Astrocyte of the cerebellum (primary cell): ENCODE data around the gene ARAP1.

Source experiments
- DNase-seq: peaks from one replicate; pipeline ENCODE4 v3.0.0-alpha.2; 2011; ENCODE audit warnings: low read depth
- H3K4me3 ChIP-seq: 2 replicates; pipeline ENCODE4 v1.5.1; 2011; ENCODE audit warnings: mild to moderate bottlenecking, low read depth, low read length, moderate library complexity
- CTCF ChIP-seq: IDR thresholded peaks from 2 replicates; pipeline ENCODE4 v1.5.1; 2012; ENCODE audit warnings: low read length, low read depth, moderate library complexity, mild to moderate bottlenecking; ENCODE audit errors: missing control alignments
- in situ Hi-C: cut with HindIII; loops from 2 replicates; pipeline ENCODE4 v1.10.0; 2017; ENCODE audit warnings: low sequenced_read_pairs

Gene ARAP1

GRCh38 chr11:72747289-72747855, 4.8 kb downstream of the ARAP1 start:
- H3K4me3 ChIP-seq, result no peak overlapping the region
- in situ Hi-C loops, result no loop called here
- no peak for DNase-seq
- no peak for TF ChIP-seq CTCF

GRCh38 chr11:72746821-72747220, 5.4 kb downstream of the ARAP1 start:
- in situ Hi-C loops, result no loop called here
- no peak overlapping the region for H3K4me3 ChIP-seq
- no peak for DNase-seq
- no peak for TF ChIP-seq CTCF

- TF ChIP-seq CTCF, result no peak
- in situ Hi-C loops, result no loop called here
- no peak for DNase-seq
- no peak overlapping the region for H3K4me3 ChIP-seq
Measured at GRCh38 chr11:72745925-72746550, 6.2 kb downstream of the ARAP1 start.

- TF ChIP-seq CTCF, result no peak
- DNase-seq, result no peak
- H3K4me3 ChIP-seq, result no peak overlapping the region
- in situ Hi-C loops, result no loop called here
Measured at GRCh38 chr11:72745511-72745910, 6.7 kb downstream of the ARAP1 start.

GRCh38 chr11:72744474-72744873, 7.7 kb downstream of the ARAP1 start:
- no peak for DNase-seq
- H3K4me3 ChIP-seq, result no peak overlapping the region
- TF ChIP-seq CTCF, result no peak
- in situ Hi-C loops, result no loop called here

- H3K4me3 ChIP-seq, result no peak overlapping the region
- no peak for TF ChIP-seq CTCF
- no peak for DNase-seq
- in situ Hi-C loops, result no loop called here
Measured at GRCh38 chr11:72743321-72744221, 8.6 kb downstream of the ARAP1 start.
